ENCODE measurements around the gene ARL6IP4.
"Not testable (repeated sequence)": the region's sequence is repeated elsewhere in the genome, so short reads cannot be mapped to it uniquely, and the experiment has no call there.

The ARL6IP4 gene

GRCh38 chr12:122980183-122981035 lies at the start of gene ARL6IP4:
Gene ARL6IP4, plus strand, starts transcription at chr12:122980681. Its CDS starts 459 bp downstream, at chr12:122981140.
- Histone ChIP-seq H3K4me1 (ENCODE audit: control insufficient read depth, insufficient read depth, low read length) (peaks cover 15% of the 10 kb centered on the region), H3K36me3 (ENCODE audit: control insufficient read depth, insufficient read depth, low read length) (peaks cover 33% of the 10 kb centered on the region; the same call in 1 of the 2 replicates), H3K9me3 (ENCODE audit: control insufficient read depth, insufficient read depth, low read length) (no peaks in the 10 kb centered on the region), H3K27me3 (ENCODE audit: control insufficient read depth, insufficient read depth, low read length) (no peaks in the 10 kb centered on the region), H3K9ac (ENCODE audit: low read depth, low read length) (peak within 1 kb of the TSS; percentile 84), H3K27ac (ENCODE audit: low read depth, low read length) (peak within 1 kb of the TSS; percentile 55), H3K4me3 (ENCODE audit: low read depth, low read length) (peak within 1 kb of the TSS; percentile 97)

- no peak overlapping the region for H3K27ac ChIP-seq (ENCODE audit: low read depth, low read length)
- no peaks in the 10 kb centered on the region for H3K36me3 ChIP-seq (ENCODE audit: control insufficient read depth, insufficient read depth, low read length)
- H3K9ac ChIP-seq (ENCODE audit: low read depth, low read length), result no peak overlapping the region
- H3K4me3 ChIP-seq (ENCODE audit: low read depth, low read length), result no peak overlapping the region
- H3K27me3 ChIP-seq (ENCODE audit: control insufficient read depth, insufficient read depth, low read length), result no peaks in the 10 kb centered on the region
- H3K4me1 ChIP-seq (ENCODE audit: control insufficient read depth, insufficient read depth, low read length), result no peaks in the 10 kb centered on the region
- no peaks in the 10 kb centered on the region for H3K9me3 ChIP-seq (ENCODE audit: control insufficient read depth, insufficient read depth, low read length)
These were observed 48.3 kb upstream of the ARL6IP4 start for GRCh38 chr12:122932207-122932606.

- Histone ChIP-seq H3K4me3 (ENCODE audit: low read depth, low read length) (no peak overlapping the region), H3K27me3 (ENCODE audit: control insufficient read depth, insufficient read depth, low read length) (no peaks in the 10 kb centered on the region), H3K9ac (ENCODE audit: low read depth, low read length) (no peak overlapping the region), H3K27ac (ENCODE audit: low read depth, low read length) (no peak overlapping the region), H3K36me3 (ENCODE audit: control insufficient read depth, insufficient read depth, low read length) (no peaks in the 10 kb centered on the region), H3K9me3 (ENCODE audit: control insufficient read depth, insufficient read depth, low read length) (no peaks in the 10 kb centered on the region), H3K4me1 (ENCODE audit: control insufficient read depth, insufficient read depth, low read length) (no peaks in the 10 kb centered on the region)
These were observed 45.8 kb upstream of the ARL6IP4 start for GRCh38 chr12:122934722-122935121.

- Histone ChIP-seq H3K9me3 (ENCODE audit: control insufficient read depth, insufficient read depth, low read length) (no peaks in the 10 kb centered on the region), H3K4me3 (ENCODE audit: low read depth, low read length) (no peak overlapping the region), H3K4me1 (ENCODE audit: control insufficient read depth, insufficient read depth, low read length) (no peaks in the 10 kb centered on the region), H3K9ac (ENCODE audit: low read depth, low read length) (no peak overlapping the region), H3K36me3 (ENCODE audit: control insufficient read depth, insufficient read depth, low read length) (no peaks in the 10 kb centered on the region), H3K27me3 (ENCODE audit: control insufficient read depth, insufficient read depth, low read length) (no peaks in the 10 kb centered on the region), H3K27ac (ENCODE audit: low read depth, low read length) (no peak overlapping the region)
These were observed 45.2 kb upstream of the ARL6IP4 start for GRCh38 chr12:122935318-122935717.

- no peak overlapping the region for H3K27ac ChIP-seq (ENCODE audit: low read depth, low read length)
- no peaks in the 10 kb centered on the region for H3K4me1 ChIP-seq (ENCODE audit: control insufficient read depth, insufficient read depth, low read length)
- no peaks in the 10 kb centered on the region for H3K27me3 ChIP-seq (ENCODE audit: control insufficient read depth, insufficient read depth, low read length)
- H3K9ac ChIP-seq (ENCODE audit: low read depth, low read length), result no peak overlapping the region
- H3K9me3 ChIP-seq (ENCODE audit: control insufficient read depth, insufficient read depth, low read length), result no peaks in the 10 kb centered on the region
- H3K4me3 ChIP-seq (ENCODE audit: low read depth, low read length), result no peak overlapping the region
- H3K36me3 ChIP-seq (ENCODE audit: control insufficient read depth, insufficient read depth, low read length), result no peaks in the 10 kb centered on the region
These were observed 42.8 kb upstream of the ARL6IP4 start for GRCh38 chr12:122937622-122938091.

- Histone ChIP-seq H3K4me1 (ENCODE audit: control insufficient read depth, insufficient read depth, low read length) (no peaks in the 10 kb centered on the region), H3K27me3 (ENCODE audit: control insufficient read depth, insufficient read depth, low read length) (no peaks in the 10 kb centered on the region), H3K9me3 (ENCODE audit: control insufficient read depth, insufficient read depth, low read length) (no peaks in the 10 kb centered on the region), H3K36me3 (ENCODE audit: control insufficient read depth, insufficient read depth, low read length) (no peaks in the 10 kb centered on the region), H3K9ac (ENCODE audit: low read depth, low read length) (no peak overlapping the region), H3K4me3 (ENCODE audit: low read depth, low read length) (no peak overlapping the region), H3K27ac (ENCODE audit: low read depth, low read length) (no peak overlapping the region)
These were observed 41.4 kb upstream of the ARL6IP4 start for GRCh38 chr12:122939125-122939524.

GRCh38 chr12:122941351-122941750 lies 39.1 kb upstream of the ARL6IP4 start:
- not testable (repeated sequence) for H3K4me1 ChIP-seq (ENCODE audit: control insufficient read depth, insufficient read depth, low read length); H3K9me3 ChIP-seq (ENCODE audit: control insufficient read depth, insufficient read depth, low read length); H3K27ac ChIP-seq (ENCODE audit: low read depth, low read length); H3K9ac ChIP-seq (ENCODE audit: low read depth, low read length); H3K27me3 ChIP-seq (ENCODE audit: control insufficient read depth, insufficient read depth, low read length); H3K4me3 ChIP-seq (ENCODE audit: low read depth, low read length); H3K36me3 ChIP-seq (ENCODE audit: control insufficient read depth, insufficient read depth, low read length)

GRCh38 chr12:122942637-122943036 lies 37.8 kb upstream of the ARL6IP4 start:
- H3K9me3 ChIP-seq (ENCODE audit: control insufficient read depth, insufficient read depth, low read length), result no peaks in the 10 kb centered on the region
- H3K27ac ChIP-seq (ENCODE audit: low read depth, low read length), result no peak overlapping the region
- no peaks in the 10 kb centered on the region for H3K4me1 ChIP-seq (ENCODE audit: control insufficient read depth, insufficient read depth, low read length)
- H3K4me3 ChIP-seq (ENCODE audit: low read depth, low read length), result no peak overlapping the region
- no peaks in the 10 kb centered on the region for H3K36me3 ChIP-seq (ENCODE audit: control insufficient read depth, insufficient read depth, low read length)
- no peak overlapping the region for H3K9ac ChIP-seq (ENCODE audit: low read depth, low read length)
- no peaks in the 10 kb centered on the region for H3K27me3 ChIP-seq (ENCODE audit: control insufficient read depth, insufficient read depth, low read length)

GRCh38 chr12:122943196-122943595 lies 37.3 kb upstream of the ARL6IP4 start:
- no peaks in the 10 kb centered on the region for H3K9me3 ChIP-seq (ENCODE audit: control insufficient read depth, insufficient read depth, low read length)
- H3K36me3 ChIP-seq (ENCODE audit: control insufficient read depth, insufficient read depth, low read length), result no peaks in the 10 kb centered on the region
- no peak overlapping the region for H3K4me3 ChIP-seq (ENCODE audit: low read depth, low read length)
- H3K9ac ChIP-seq (ENCODE audit: low read depth, low read length), result no peak overlapping the region
- H3K4me1 ChIP-seq (ENCODE audit: control insufficient read depth, insufficient read depth, low read length), result no peaks in the 10 kb centered on the region
- no peaks in the 10 kb centered on the region for H3K27me3 ChIP-seq (ENCODE audit: control insufficient read depth, insufficient read depth, low read length)
- no peak overlapping the region for H3K27ac ChIP-seq (ENCODE audit: low read depth, low read length)

- Histone ChIP-seq H3K4me1 (ENCODE audit: control insufficient read depth, insufficient read depth, low read length) (no peaks in the 10 kb centered on the region), H3K9ac (ENCODE audit: low read depth, low read length) (no peak overlapping the region), H3K36me3 (ENCODE audit: control insufficient read depth, insufficient read depth, low read length) (no peaks in the 10 kb centered on the region), H3K9me3 (ENCODE audit: control insufficient read depth, insufficient read depth, low read length) (no peaks in the 10 kb centered on the region), H3K4me3 (ENCODE audit: low read depth, low read length) (no peak overlapping the region), H3K27ac (ENCODE audit: low read depth, low read length) (no peak overlapping the region), H3K27me3 (ENCODE audit: control insufficient read depth, insufficient read depth, low read length) (no peaks in the 10 kb centered on the region)
These were observed 35.6 kb upstream of the ARL6IP4 start for GRCh38 chr12:122944605-122945592.
